ENCODE results near the gene VPS18.

The VPS18 gene

GRCh38 chr15:40891138-40891537, 3.1 kb upstream of the VPS18 start:
- H3K9me3 ChIP-seq (ENCODE audit: control insufficient read depth, low read length): no peaks in the 10 kb centered on the region
- H3K79me1 ChIP-seq (replicated peaks; ENCODE audit: low read length, poor library complexity, severe bottlenecking): peaks cover 4% of the 10 kb centered on the region
- H2BK15ac ChIP-seq (ENCODE audit: low read depth, poor library complexity, severe bottlenecking): peak overlapping the region; percentile 38
- DNase-seq: no peak
- no peak overlapping the region for H3K14ac ChIP-seq (ENCODE audit: low read length in 2 of 2)
- no peak overlapping the region for H3K4me3 ChIP-seq (ENCODE audit: insufficient read depth in 1 of 2, low read depth in 1 of 2, low read length in 2 of 2)
- peaks cover 12% of the 10 kb centered on the region for H3K4me1 ChIP-seq (ENCODE audit: control insufficient read depth, insufficient read depth, low read depth, low read length)
- H3K27ac ChIP-seq (ENCODE audit: low read length, poor library complexity, severe bottlenecking): no peak overlapping the region
- peaks cover 4 to 7% of the 10 kb centered on the region in 2 experiments for H3K36me3 ChIP-seq (ENCODE audit: control insufficient read depth in 1 of 2, insufficient read depth in 2 of 2, low read depth in 1 of 2, low read length in 2 of 2)
- H2AK5ac ChIP-seq (ENCODE audit: low read length, severe bottlenecking): no peak overlapping the region
- H2BK120ac ChIP-seq (ENCODE audit: low read depth, low read length): no peak overlapping the region
- no peak overlapping the region for H4K91ac ChIP-seq (ENCODE audit: low read length)
- no peak overlapping the region for H4K8ac ChIP-seq (ENCODE audit: low read length)
- H3K27me3 ChIP-seq (ENCODE audit: control insufficient read depth in 1 of 2, insufficient read depth in 1 of 2, low read length in 2 of 2): peaks cover 0 to 6% of the 10 kb centered on the region in 2 experiments
- no peak overlapping the region for H3K4ac ChIP-seq (ENCODE audit: low read depth in 1 of 2, low read length in 2 of 2)
- H3K4me2 ChIP-seq (ENCODE audit: low read length, poor library complexity, severe bottlenecking): no peak overlapping the region
- H3K9ac ChIP-seq (ENCODE audit: low read length): no peak overlapping the region
- no peak overlapping the region for H2BK12ac ChIP-seq (ENCODE audit: low read length in 2 of 2)
- no peak overlapping the region for H3K23ac ChIP-seq (ENCODE audit: low read length in 2 of 2)
- WGBS: 86% methylated on average over 5 of the region's 5 CpGs
- no peak overlapping the region for H2AFZ ChIP-seq (ENCODE audit: low read depth, low read length)
- H2BK5ac ChIP-seq (ENCODE audit: low read depth, low read length, poor library complexity, severe bottlenecking): no peak overlapping the region
- H3K18ac ChIP-seq (ENCODE audit: low read depth in 1 of 2, low read length in 2 of 2): no peak overlapping the region

GRCh38 chr15:40891810-40892446, 2.3 kb upstream of the VPS18 start:
- peak; percentile 58 for DNase-seq
- Histone ChIP-seq H2BK15ac (ENCODE audit: low read depth, poor library complexity, severe bottlenecking) (no peak overlapping the region), H3K9ac (ENCODE audit: low read length) (no peak overlapping the region), H2BK120ac (ENCODE audit: low read depth, low read length) (no peak overlapping the region), H2BK12ac (ENCODE audit: low read length in 2 of 2) (no peak overlapping the region), H2AK5ac (ENCODE audit: low read length, severe bottlenecking) (no peak overlapping the region), H3K18ac (ENCODE audit: low read depth in 1 of 2, low read length in 2 of 2) (no peak overlapping the region), H3K9me3 (ENCODE audit: control insufficient read depth, low read length) (no peaks in the 10 kb centered on the region), H3K23ac (ENCODE audit: low read length in 2 of 2) (no peak overlapping the region), H3K27me3 (ENCODE audit: control insufficient read depth in 1 of 2, insufficient read depth in 1 of 2, low read length in 2 of 2) (peaks cover 0 to 6% of the 10 kb centered on the region in 2 experiments), H2BK5ac (ENCODE audit: low read depth, low read length, poor library complexity, severe bottlenecking) (no peak overlapping the region), H3K4ac (ENCODE audit: low read depth in 1 of 2, low read length in 2 of 2) (no peak overlapping the region), H3K27ac (ENCODE audit: low read length, poor library complexity, severe bottlenecking) (no peak overlapping the region), H4K91ac (ENCODE audit: low read length) (no peak overlapping the region), H4K8ac (ENCODE audit: low read length) (no peak overlapping the region), H3K4me3 (ENCODE audit: insufficient read depth in 1 of 2, low read depth in 1 of 2, low read length in 2 of 2) (no peak overlapping the region), H3K14ac (ENCODE audit: low read length in 2 of 2) (no peak overlapping the region), H3K4me2 (ENCODE audit: low read length, poor library complexity, severe bottlenecking) (no peak overlapping the region), H3K36me3 (ENCODE audit: control insufficient read depth in 1 of 2, insufficient read depth in 2 of 2, low read depth in 1 of 2, low read length in 2 of 2) (peaks cover 9 to 14% of the 10 kb centered on the region in 2 experiments), H3K79me1 (replicated peaks; ENCODE audit: low read length, poor library complexity, severe bottlenecking) (peaks cover 4% of the 10 kb centered on the region), H3K4me1 (ENCODE audit: control insufficient read depth, insufficient read depth, low read depth, low read length) (peaks cover 12% of the 10 kb centered on the region), H2AFZ (ENCODE audit: low read depth, low read length) (no peak overlapping the region)
- WGBS: 21% methylated on average over 3 of the region's 4 CpGs

DNA sequence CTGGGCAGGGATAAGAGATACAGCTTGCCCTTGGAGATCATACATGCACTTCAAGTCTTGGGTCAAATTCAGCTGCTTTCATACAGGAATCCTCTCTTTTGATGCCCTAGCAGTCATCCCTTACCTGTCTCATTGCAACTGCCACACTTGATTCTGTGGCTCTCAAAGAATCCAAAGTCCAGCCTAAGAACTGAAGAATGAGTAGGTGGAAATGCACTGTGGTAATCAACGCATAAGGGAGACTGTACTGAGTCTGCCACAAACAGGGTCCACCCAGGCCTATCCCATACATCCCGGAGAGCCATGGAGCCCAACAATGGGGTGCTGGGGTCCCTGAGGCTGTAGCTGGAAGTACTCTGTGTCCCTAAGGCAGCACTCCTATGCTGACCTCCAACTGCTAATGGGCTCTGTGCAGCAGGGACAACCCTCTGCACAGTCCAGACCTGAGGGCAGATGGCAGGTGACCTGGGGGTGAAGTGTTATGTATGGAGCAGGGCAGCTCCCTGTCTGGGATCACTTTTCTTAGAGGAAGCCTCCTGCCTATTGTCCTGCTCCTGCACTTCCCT, 1.7 kb upstream of the VPS18 start:
- no peak overlapping the region for H2AK5ac ChIP-seq (ENCODE audit: low read length, severe bottlenecking)
- H3K18ac ChIP-seq (ENCODE audit: low read depth in 1 of 2, low read length in 2 of 2): no peak overlapping the region
- H3K27me3 ChIP-seq (ENCODE audit: control insufficient read depth in 1 of 2, insufficient read depth in 1 of 2, low read length in 2 of 2): peaks cover 0 to 6% of the 10 kb centered on the region in 2 experiments
- H2BK120ac ChIP-seq (ENCODE audit: low read depth, low read length): no peak overlapping the region
- H3K79me1 ChIP-seq (replicated peaks; ENCODE audit: low read length, poor library complexity, severe bottlenecking): peaks cover 4% of the 10 kb centered on the region
- H2AFZ ChIP-seq (ENCODE audit: low read depth, low read length): no peak overlapping the region
- H3K27ac ChIP-seq (ENCODE audit: low read length, poor library complexity, severe bottlenecking): no peak overlapping the region
- no peaks in the 10 kb centered on the region for H3K9me3 ChIP-seq (ENCODE audit: control insufficient read depth, low read length)
- no peak overlapping the region for H4K8ac ChIP-seq (ENCODE audit: low read length)
- peaks cover 12% of the 10 kb centered on the region for H3K4me1 ChIP-seq (ENCODE audit: control insufficient read depth, insufficient read depth, low read depth, low read length)
- H3K4me3 ChIP-seq (ENCODE audit: insufficient read depth in 1 of 2, low read depth in 1 of 2, low read length in 2 of 2): no peak overlapping the region
- H3K36me3 ChIP-seq (ENCODE audit: control insufficient read depth in 1 of 2, insufficient read depth in 2 of 2, low read depth in 1 of 2, low read length in 2 of 2): peaks cover 11 to 20% of the 10 kb centered on the region in 2 experiments
- H2BK12ac ChIP-seq (ENCODE audit: low read length in 2 of 2): no peak overlapping the region
- H3K23ac ChIP-seq (ENCODE audit: low read length in 2 of 2): no peak overlapping the region
- H4K91ac ChIP-seq (ENCODE audit: low read length): no peak overlapping the region
- DNase-seq: no peak
- no peak overlapping the region for H3K14ac ChIP-seq (ENCODE audit: low read length in 2 of 2)
- WGBS: 95% methylated on average over 2 of the region's 2 CpGs
- no peak overlapping the region for H3K9ac ChIP-seq (ENCODE audit: low read length)
- no peak overlapping the region for H3K4ac ChIP-seq (ENCODE audit: low read depth in 1 of 2, low read length in 2 of 2)
- H3K4me2 ChIP-seq (ENCODE audit: low read length, poor library complexity, severe bottlenecking): no peak overlapping the region
- H2BK5ac ChIP-seq (ENCODE audit: low read depth, low read length, poor library complexity, severe bottlenecking): no peak overlapping the region
- no peak overlapping the region for H2BK15ac ChIP-seq (ENCODE audit: low read depth, poor library complexity, severe bottlenecking)

GRCh38 chr15:40893019-40893670, 1.1 kb upstream of the VPS18 start:
- H3K9ac ChIP-seq (ENCODE audit: low read length): peak overlapping the region; percentile 99
- H2BK120ac ChIP-seq (ENCODE audit: low read depth, low read length): no peak overlapping the region
- H3K4ac ChIP-seq (ENCODE audit: low read depth in 1 of 2, low read length in 2 of 2): no peak overlapping the region
- no peak overlapping the region for H3K23ac ChIP-seq (ENCODE audit: low read length in 2 of 2)
- peaks cover 11 to 22% of the 10 kb centered on the region in 2 experiments for H3K36me3 ChIP-seq (ENCODE audit: control insufficient read depth in 1 of 2, insufficient read depth in 2 of 2, low read depth in 1 of 2, low read length in 2 of 2)
- H4K8ac ChIP-seq (ENCODE audit: low read length): peak overlapping the region; percentile 54
- H3K14ac ChIP-seq (ENCODE audit: low read length in 2 of 2): no peak overlapping the region
- peaks cover 12% of the 10 kb centered on the region for H3K4me1 ChIP-seq (ENCODE audit: control insufficient read depth, insufficient read depth, low read depth, low read length)
- H3K4me3 ChIP-seq (ENCODE audit: insufficient read depth in 1 of 2, low read depth in 1 of 2, low read length in 2 of 2): peak overlapping the region in 1 of 2 experiments; percentile 92
- peak overlapping the region; percentile 81 for H2AFZ ChIP-seq (ENCODE audit: low read depth, low read length)
- DNase-seq: no peak
- H3K79me1 ChIP-seq (replicated peaks; ENCODE audit: low read length, poor library complexity, severe bottlenecking): peaks cover 5% of the 10 kb centered on the region
- H2BK12ac ChIP-seq (ENCODE audit: low read length in 2 of 2): peak overlapping the region in 1 of 2 experiments; percentile 97
- no peak overlapping the region for H3K18ac ChIP-seq (ENCODE audit: low read depth in 1 of 2, low read length in 2 of 2)
- WGBS: 87% methylated on average over 22 of the region's 22 CpGs
- no peaks in the 10 kb centered on the region for H3K9me3 ChIP-seq (ENCODE audit: control insufficient read depth, low read length)
- no peak overlapping the region for H2AK5ac ChIP-seq (ENCODE audit: low read length, severe bottlenecking)
- peak overlapping the region; percentile 45 for H4K91ac ChIP-seq (ENCODE audit: low read length)
- H3K27ac ChIP-seq (ENCODE audit: low read length, poor library complexity, severe bottlenecking): no peak overlapping the region
- H3K27me3 ChIP-seq (ENCODE audit: control insufficient read depth in 1 of 2, insufficient read depth in 1 of 2, low read length in 2 of 2): peaks cover 0 to 6% of the 10 kb centered on the region in 2 experiments
- H2BK15ac ChIP-seq (ENCODE audit: low read depth, poor library complexity, severe bottlenecking): no peak overlapping the region
- H2BK5ac ChIP-seq (ENCODE audit: low read depth, low read length, poor library complexity, severe bottlenecking): no peak overlapping the region
- H3K4me2 ChIP-seq (ENCODE audit: low read length, poor library complexity, severe bottlenecking): no peak overlapping the region

Data from mesenchymal stem cell (in vitro differentiated cells and primary cell).